ENCODE measurements around the gene PDE3A.

Gene PDE3A

GRCh38 chr12:20463913-20464524, 95.7 kb downstream of the PDE3A start:
- no peak for DNase-seq

- DNase-seq, result no peak
Observed at GRCh38 chr12:20469300-20469699, 101.0 kb downstream of the PDE3A start.

DNA sequence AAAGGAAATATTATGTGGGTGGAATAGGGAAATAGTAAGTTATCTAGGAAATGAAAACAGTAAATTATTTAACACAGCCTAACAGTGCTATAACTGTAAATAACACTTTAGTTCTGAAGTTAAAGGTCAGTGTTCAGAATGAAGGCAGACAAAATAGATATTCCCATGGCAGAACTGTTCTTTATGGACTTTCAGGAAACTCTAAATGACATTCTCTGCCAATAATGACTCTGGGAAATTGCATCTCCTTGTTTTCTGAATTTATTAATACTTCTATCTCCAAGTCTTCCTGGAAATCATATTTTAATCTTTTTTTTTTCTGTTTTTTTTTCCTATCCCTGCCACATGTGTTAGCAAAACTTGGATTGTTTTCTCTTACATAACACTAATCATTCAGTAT, 101.4 kb downstream of the PDE3A start:
- no peak for DNase-seq

DNA sequence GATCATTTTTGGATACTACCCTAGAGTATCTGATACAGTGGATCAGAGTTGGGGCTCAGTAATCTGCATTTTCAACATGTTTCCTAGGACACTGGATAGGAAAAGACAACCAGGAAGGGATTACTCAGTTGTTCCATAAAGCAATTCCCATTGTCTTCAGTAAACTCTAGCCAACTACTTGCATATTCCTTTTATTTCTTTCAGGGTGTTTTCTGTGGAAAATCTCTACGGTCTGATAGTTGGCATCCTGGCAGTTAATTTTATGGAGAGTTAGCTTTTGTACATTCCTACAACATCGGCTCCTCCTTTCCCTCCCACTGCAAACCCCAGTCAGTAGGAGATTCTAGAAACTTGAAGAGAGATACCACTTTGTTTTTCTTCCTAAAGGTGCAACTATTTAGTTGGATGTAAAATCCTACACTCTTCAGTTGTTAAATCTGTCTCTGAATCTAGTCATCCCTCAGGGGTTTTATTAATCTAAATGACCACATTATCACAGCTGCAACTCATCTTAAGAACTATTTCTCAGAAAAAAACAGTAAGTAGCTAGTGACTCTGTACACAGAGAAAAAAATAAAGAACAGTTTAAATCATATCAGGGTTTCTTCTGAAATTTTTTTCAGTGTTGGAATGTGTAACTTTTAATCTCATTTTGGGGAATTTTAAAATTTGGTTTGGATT, 103.9 kb downstream of the PDE3A start:
- DNase-seq, result no peak

DNA sequence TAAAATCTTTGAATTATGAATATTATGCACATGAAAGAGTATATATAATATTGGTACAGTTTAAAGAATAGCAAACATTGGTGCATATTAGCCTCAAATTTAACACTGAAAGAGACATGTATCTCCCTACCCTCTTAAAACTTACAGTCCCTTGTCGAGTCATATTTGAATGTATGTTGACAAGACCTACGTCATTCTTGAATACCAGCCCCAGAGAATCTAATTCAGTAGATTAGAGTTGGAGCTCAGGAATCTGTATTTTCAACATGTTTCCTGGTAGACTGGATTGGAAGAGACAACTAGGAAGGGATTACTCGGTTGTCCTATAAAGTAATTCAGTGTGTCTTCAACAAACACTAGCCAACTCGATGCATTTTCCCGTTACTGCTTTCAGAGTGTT, 104.8 kb downstream of the PDE3A start:
- no peak for DNase-seq

DNA sequence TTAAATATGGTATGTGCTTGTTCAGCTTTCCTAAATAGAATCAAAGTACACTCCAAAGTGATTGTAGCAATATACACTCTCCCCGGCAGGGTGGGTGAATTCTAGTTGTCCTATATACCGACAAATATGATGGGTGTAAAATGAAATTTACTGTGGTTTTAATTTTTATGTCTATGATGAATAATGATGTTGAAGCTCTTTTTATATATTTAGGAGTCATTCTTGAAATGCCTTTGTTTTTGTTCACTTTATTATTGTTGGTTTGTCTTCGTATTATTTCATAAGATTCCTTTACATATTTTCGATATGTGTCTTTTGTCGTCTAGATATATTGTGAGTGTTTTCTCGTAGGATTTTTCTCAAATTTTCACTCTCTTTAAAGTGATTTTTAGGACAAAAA, 105.7 kb downstream of the PDE3A start:
- no peak for DNase-seq

- no peak for DNase-seq
Observed at GRCh38 chr12:20474443-20474842, 106.1 kb downstream of the PDE3A start.

GRCh38 chr12:20475542-20475941, 107.2 kb downstream of the PDE3A start:
- DNase-seq, result no peak

- DNase-seq, result no peak
Observed at GRCh38 chr12:20476551-20476950, 108.2 kb downstream of the PDE3A start.

- DNase-seq, result no peak
Observed at GRCh38 chr12:20477255-20477654, 108.9 kb downstream of the PDE3A start.

GRCh38 chr12:20477672-20478071, 109.3 kb downstream of the PDE3A start:
- no peak for DNase-seq

DNA sequence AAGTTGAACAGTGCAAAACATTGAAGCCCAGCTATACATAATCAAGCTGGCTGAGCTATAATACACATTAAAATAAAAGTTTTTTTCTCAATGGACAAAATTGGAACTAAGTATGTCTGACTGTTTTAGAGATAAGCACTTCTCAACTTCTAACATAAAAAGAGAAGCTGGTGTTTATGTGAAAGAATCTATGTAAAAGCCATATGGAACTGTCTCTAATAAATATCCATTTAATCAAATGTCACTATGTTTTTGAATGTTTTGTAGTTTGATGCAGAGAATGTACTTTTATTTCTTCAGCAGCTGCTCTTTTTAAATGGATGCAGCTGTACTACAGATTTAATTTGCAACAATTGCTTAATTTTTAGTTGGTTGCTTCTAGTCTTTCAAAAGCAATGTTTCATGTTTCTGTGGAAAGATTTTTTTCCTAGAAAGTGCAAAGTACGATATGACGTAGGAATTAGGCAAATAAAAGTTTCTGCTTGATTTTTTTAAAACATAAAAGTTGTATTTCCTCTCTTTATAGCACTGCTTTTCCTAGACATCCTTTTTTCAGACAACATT, 114.2 kb downstream of the PDE3A start:
- no peak for DNase-seq

GRCh38 chr12:20483776-20484175, 115.4 kb downstream of the PDE3A start:
- DNase-seq, result no peak

- no peak for DNase-seq
Observed at GRCh38 chr12:20486233-20486632, 117.9 kb downstream of the PDE3A start.

DNA sequence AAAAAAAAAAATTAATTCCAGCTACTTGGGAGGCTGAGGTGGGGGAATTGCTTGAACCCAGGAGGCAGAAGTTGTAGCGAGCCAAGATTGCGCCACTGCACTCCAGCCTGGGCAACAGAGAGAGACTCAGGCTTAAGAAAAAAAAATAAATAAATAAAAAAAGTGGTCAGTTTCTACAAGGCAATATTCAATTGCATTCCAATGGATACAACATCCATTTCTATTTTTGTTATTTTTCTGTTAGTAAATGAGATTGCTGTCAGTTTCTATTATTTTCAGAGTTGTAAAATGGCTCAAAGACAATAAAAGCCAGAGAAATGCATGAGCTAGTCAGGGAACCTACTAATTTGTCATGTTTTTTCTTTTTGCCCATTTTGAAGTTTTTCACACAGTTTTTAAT, 119.2 kb downstream of the PDE3A start:
- no peak for DNase-seq

DNA sequence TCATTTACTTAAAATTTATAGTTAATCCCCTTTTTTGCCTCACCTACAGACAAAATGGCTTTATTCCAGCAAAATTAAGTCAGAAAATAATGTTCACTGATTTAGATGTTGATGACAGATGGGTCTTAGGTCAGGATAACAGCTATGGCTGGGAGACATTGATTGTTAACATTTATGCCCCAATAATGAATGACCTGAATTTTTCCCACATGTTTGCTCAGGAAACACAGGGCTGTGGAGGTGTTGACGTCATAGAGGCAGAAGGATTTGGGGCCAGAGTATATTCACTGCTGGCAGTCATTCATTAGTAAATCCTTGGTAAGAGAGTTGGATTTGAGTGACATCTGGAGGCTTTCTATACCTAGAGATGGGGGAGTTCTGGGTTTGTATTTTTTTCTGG, 121.3 kb downstream of the PDE3A start:
- no peak for DNase-seq

DNA sequence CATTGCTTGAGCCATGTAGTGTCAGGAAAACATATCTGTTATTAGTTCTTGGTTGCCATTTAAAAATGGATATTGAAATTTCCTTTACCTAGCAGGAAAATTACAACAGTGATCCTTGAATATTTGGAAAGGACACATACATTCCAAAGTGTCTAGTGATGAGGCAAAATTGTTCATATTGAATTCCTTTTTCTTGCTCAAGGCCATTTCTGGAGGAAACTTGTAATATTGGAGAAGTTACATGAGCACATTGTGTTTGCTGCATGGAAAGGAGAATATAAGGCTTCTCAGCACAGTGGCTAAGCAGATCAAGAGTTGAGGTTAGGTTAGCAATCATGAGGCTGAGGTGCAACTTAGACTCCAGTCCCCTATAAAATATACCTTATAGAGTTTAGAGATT, 121.9 kb downstream of the PDE3A start:
- DNase-seq, result no peak

DNA sequence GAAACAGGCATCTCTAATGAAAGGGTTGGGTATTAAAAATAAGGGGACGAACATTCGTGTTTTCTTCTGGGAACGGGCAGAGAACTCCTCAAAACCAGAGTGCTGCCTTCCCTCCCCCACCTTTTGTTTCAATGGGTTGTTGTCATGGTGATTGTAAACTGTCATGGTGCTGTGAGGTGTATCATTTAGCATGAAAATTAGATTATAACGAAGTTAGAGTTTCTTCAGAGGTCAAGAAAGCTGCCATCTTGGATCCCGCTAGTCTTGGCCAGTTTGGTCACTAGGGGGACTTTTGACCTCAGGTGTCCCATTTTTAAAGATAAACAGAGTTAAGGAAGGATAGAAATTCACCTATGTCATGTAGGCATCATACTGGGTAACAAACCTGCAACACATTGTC, 123.0 kb downstream of the PDE3A start:
- DNase-seq, result no peak

GRCh38 chr12:20492251-20492760, 124.0 kb downstream of the PDE3A start:
- DNase-seq, result peak; percentile 9

DNA sequence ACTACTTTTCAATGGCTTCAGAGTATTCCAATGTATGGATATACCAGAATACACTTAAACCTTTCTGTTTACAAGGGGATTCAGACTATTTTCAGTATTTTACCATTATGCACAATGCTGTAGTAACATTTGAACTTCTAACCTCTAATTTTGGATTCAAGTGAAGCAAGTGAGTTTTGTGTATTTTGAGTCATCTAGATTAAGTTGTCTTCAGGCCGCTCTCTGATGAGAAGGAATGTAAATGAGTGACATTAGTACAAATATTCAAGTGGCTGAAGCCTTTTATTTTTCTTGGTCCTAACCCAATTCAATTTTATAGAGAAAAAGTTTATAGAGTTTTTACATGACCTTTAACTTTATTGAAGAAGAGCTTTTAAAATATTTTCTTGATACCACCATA, 125.6 kb downstream of the PDE3A start:
- no peak for DNase-seq

DNA sequence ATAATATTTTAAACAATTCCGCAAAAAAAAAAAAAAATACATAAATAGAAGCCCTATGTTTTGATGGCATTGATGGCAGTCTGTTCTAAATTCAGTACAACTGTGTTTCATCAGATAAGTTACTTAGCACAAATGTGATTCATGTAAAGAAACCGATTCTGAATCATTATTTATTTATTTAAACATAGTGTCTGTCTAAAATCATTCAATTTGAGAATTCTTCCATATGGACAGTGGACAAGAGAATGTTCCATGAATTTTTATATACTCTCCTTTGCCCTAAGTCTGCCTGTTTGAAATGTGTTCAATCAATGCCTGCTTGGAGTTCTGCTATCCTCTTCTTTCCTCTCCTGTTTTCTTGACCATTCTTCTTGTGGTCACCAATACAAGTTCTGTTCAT, 126.5 kb downstream of the PDE3A start:
- no peak for DNase-seq

GRCh38 chr12:20495997-20496396, 127.7 kb downstream of the PDE3A start:
- no peak for DNase-seq

DNA sequence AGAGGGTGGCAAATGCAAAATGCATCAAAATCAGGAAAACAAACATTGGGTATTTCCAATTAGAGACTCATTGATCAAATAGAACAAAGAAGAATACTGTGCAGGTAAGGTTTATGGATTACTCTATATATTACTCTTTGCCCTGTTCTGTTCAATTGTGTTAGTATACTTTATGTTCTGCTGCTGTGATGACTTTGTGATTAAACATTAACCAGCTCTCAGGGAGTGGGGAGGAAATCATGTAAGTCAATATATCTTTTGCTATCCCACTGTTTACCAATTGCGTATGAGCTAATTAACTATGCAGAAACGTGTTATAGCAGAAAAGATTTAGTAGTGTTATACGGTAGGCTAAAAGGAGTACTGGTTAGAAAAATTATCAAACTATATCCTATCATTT, 129.4 kb downstream of the PDE3A start:
- DNase-seq, result no peak

DNA sequence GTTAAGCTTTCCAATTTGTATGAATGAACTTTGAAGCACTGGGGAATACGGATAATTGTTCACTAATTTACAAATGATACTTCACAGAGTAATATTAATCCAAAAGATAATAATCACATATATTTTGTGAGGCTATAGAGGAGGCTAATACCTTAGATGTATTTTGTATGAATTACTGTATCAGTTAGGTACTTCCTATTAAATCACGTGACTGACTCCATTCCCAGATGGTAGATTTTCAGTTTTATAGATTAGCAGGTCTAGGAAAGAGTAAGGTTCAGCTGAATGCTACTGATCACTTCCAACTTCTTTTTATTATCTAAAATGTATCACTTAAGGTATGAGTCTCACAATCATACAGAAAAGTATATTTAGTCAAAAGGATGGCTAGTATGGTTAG, 133.6 kb downstream of the PDE3A start:
- DNase-seq, result no peak

- DNase-seq, result no peak
Observed at GRCh38 chr12:20503858-20504257, 135.5 kb downstream of the PDE3A start.
